Endothelial cell (in vitro differentiated cells): ENCODE measurements around the gene ZDHHC22. TPM values are rescaled to one million over a fixed set of nuclear protein-coding genes. Genes with fewer than 3 reads are reported as not detected.

ENCODE experiments used
- DNase-seq: peaks from one replicate; pipeline ENCODE4 v3.0.0; 2021; ENCODE audit warnings: low spot score
- H3K27ac Mint-ChIP-seq: one replicate; pipeline ENCODE4 v1.8.0; 2021; ENCODE audit warnings: mixed read lengths, inconsistent platforms; ENCODE audit not compliant: unreplicated experiment
- H3K27me3 Mint-ChIP-seq: one replicate; pipeline ENCODE4 v1.8.0; 2021; ENCODE audit warnings: mild to moderate bottlenecking, moderate library complexity, mixed read lengths, inconsistent platforms; ENCODE audit not compliant: unreplicated experiment
- H3K36me3 Mint-ChIP-seq: one replicate; pipeline ENCODE4 v1.8.0; 2021; ENCODE audit warnings: mild to moderate bottlenecking, low read depth, mixed read lengths, inconsistent platforms; ENCODE audit not compliant: unreplicated experiment
- H3K4me1 Mint-ChIP-seq: one replicate; pipeline ENCODE4 v1.8.0; 2021; ENCODE audit warnings: mild to moderate bottlenecking, mixed read lengths, inconsistent platforms; ENCODE audit not compliant: unreplicated experiment
- H3K4me3 Mint-ChIP-seq: one replicate; pipeline ENCODE4 v1.8.0; 2021; ENCODE audit warnings: mild to moderate bottlenecking, mixed read lengths, inconsistent platforms; ENCODE audit not compliant: unreplicated experiment
- H3K9me3 Mint-ChIP-seq: one replicate; pipeline ENCODE4 v1.8.0; 2021; ENCODE audit warnings: mixed read lengths, inconsistent platforms; ENCODE audit not compliant: unreplicated experiment
- total RNA-seq: library from RNA; stranded (reverse); fragmentation: NEBNext Ultra II Directional; extraction: Animal tissue kit (Norgen Biotek cat#: 25700); gene quantifications from one replicate; pipeline ENCODE4 v1.2.1, GENCODE V29; 2021; ENCODE audit not compliant: unreplicated experiment
- TF ChIP-seq, protein P1 (sequence below): fragments of 200-600 bp; sonication (generic); IDR thresholded peaks from one replicate; pipeline ENCODE4 v1.5.0; 2021; ENCODE audit warnings: antibody characterized with exemption; ENCODE audit not compliant: unreplicated experiment

The ZDHHC22 gene
- total RNA-seq, 1 donor from 2014 or later: 12.0 TPM

GRCh38 chr14:77153802-77154201 lies 12.2 kb upstream of the ZDHHC22 start:
- no peaks in the 10 kb centered on the region for H3K36me3 Mint-ChIP-seq
- peaks cover 7% of the 10 kb centered on the region for H3K27me3 Mint-ChIP-seq
- TF ChIP-seq, protein P1, sequence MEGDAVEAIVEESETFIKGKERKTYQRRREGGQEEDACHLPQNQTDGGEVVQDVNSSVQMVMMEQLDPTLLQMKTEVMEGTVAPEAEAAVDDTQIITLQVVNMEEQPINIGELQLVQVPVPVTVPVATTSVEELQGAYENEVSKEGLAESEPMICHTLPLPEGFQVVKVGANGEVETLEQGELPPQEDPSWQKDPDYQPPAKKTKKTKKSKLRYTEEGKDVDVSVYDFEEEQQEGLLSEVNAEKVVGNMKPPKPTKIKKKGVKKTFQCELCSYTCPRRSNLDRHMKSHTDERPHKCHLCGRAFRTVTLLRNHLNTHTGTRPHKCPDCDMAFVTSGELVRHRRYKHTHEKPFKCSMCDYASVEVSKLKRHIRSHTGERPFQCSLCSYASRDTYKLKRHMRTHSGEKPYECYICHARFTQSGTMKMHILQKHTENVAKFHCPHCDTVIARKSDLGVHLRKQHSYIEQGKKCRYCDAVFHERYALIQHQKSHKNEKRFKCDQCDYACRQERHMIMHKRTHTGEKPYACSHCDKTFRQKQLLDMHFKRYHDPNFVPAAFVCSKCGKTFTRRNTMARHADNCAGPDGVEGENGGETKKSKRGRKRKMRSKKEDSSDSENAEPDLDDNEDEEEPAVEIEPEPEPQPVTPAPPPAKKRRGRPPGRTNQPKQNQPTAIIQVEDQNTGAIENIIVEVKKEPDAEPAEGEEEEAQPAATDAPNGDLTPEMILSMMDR: no peak
- no peaks in the 10 kb centered on the region for H3K4me1 Mint-ChIP-seq
- DNase-seq: no peak
- no peaks in the 10 kb centered on the region for H3K9me3 Mint-ChIP-seq
- H3K4me3 Mint-ChIP-seq: no peak overlapping the region
- no peak overlapping the region for H3K27ac Mint-ChIP-seq

DNA sequence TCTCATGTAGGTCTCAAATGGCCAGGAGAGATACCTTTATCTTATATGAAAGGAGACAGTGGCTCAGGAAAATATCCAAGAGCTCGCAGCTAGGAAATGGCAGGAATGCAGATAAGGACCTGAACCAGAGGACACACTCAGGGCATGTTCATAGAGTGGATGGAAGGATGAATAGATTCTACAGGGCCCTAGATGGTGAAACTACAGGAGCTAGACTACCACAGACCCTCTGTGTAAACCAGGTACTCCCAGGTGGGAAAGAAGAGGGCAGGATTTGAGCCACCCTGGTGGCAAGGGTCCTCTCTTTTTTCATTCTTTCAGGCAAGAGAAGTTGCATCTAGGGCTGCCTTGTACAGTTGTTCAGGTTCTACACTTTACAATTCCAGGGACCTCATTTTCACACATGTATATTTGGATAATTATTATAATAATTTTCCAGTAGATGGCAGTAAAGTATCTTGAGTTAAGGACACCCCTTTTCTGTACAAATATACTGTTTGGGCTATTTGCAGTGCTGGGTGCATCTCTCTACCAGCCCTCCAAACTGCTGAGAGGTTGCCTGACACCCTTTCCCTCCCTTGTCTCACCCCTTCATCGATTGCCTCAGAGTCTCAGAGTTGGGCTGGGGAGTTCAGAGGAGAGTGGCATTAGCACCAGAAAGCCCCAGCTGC lies 10.5 kb upstream of the ZDHHC22 start:
- H3K27ac Mint-ChIP-seq: no peak overlapping the region
- TF ChIP-seq, protein P1: peak; percentile 17
- DNase-seq: no peak
- H3K9me3 Mint-ChIP-seq: no peaks in the 10 kb centered on the region
- no peaks in the 10 kb centered on the region for H3K4me1 Mint-ChIP-seq
- no peak overlapping the region for H3K4me3 Mint-ChIP-seq
- H3K27me3 Mint-ChIP-seq: peaks cover 2% of the 10 kb centered on the region
- H3K36me3 Mint-ChIP-seq: no peaks in the 10 kb centered on the region

- H3K4me3 Mint-ChIP-seq: no peak overlapping the region
- no peaks in the 10 kb centered on the region for H3K36me3 Mint-ChIP-seq
- TF ChIP-seq, protein P1: peak; percentile 32
- H3K4me1 Mint-ChIP-seq: no peaks in the 10 kb centered on the region
- no peaks in the 10 kb centered on the region for H3K9me3 Mint-ChIP-seq
- peak; percentile 66 for DNase-seq
- H3K27ac Mint-ChIP-seq: no peak overlapping the region
- H3K27me3 Mint-ChIP-seq: peaks cover 3% of the 10 kb centered on the region
Measured at GRCh38 chr14:77151245-77151644, 9.7 kb upstream of the ZDHHC22 start.

- no peaks in the 10 kb centered on the region for H3K4me1 Mint-ChIP-seq
Measured at GRCh38 chr14:77148510-77149231, 7.1 kb upstream of the ZDHHC22 start.

More at GRCh38 chr14:77148510-77149231, 7.1 kb upstream of the ZDHHC22 start:
- no peak for DNase-seq
- no peak overlapping the region for H3K4me3 Mint-ChIP-seq
- no peak overlapping the region for H3K27ac Mint-ChIP-seq
- no peaks in the 10 kb centered on the region for H3K36me3 Mint-ChIP-seq
- TF ChIP-seq, protein P1: no peak
- H3K27me3 Mint-ChIP-seq: peaks cover 6% of the 10 kb centered on the region
- no peaks in the 10 kb centered on the region for H3K9me3 Mint-ChIP-seq
